ENCODE measurements around the gene CACNA1C.

Gene CACNA1C

GRCh38 chr12:2618291-2618995, 565.7 kb downstream of the CACNA1C start:
- no peak for DNase-seq

DNA sequence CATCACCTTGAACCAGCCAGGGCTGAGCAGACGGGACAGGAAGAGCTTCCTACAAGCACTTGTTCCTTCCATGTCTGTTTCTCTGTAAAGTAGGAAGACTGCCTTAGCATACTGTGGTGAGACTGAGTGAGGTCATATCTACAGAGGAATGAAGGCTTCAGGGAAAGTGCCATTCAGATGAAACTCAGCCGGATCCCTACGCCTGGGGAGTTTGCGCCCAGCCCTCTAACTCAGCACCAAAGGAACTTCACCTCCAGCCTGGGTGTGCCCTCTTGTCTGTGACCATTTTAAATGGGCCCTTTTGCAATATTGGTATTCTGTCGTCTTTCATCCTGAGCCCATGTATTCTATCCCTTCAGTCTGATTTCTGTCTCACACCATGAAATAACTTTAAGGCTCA, 566.3 kb downstream of the CACNA1C start:
- DNase-seq: no peak

DNA sequence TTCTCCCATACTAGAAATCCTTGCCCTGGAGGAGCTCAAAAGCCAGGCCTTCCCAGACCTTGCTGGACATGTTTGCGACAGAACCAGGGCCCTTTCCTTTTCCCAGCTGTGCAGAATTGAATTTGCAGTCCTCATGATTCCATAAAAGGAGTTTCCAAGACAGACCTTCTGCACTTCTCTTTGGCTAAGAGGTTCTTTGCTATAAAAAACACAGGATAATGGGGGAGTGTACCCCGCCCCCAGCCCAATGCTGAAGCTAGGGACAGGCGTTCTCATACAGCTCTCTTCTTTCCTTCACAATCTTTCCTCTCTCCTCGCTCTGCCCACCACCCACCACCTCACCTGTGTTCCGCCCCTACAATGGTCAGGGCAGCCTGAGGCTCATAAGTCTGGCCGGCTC, 569.7 kb downstream of the CACNA1C start:
- no peak for DNase-seq

DNA sequence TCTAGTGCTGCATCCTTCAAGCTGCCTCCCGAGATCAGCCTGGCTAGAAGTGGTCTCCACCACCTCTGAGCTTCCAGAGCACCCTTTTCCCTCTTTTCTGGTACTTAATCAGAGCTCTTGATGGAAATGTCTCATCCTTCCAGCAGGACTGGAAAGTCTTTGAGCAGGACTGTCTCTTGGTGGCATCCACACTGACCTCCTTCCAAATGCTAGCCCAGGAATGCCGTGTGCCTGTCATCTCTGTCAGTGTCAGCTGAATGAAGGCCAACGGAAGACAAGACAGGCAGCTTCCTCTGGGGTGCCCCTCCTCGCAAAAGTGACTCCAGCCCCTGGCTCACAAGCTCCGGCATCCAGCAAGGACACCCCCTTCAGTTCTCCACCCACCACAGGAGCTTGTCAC, 570.7 kb downstream of the CACNA1C start:
- no peak for DNase-seq

GRCh38 chr12:2624543-2625288, 571.9 kb downstream of the CACNA1C start:
- DNase-seq: peak; percentile 45 to 80

GRCh38 chr12:2625289-2625612, 572.5 kb downstream of the CACNA1C start:
- peak in 1 of 2 experiments; percentile 55 for DNase-seq

DNA sequence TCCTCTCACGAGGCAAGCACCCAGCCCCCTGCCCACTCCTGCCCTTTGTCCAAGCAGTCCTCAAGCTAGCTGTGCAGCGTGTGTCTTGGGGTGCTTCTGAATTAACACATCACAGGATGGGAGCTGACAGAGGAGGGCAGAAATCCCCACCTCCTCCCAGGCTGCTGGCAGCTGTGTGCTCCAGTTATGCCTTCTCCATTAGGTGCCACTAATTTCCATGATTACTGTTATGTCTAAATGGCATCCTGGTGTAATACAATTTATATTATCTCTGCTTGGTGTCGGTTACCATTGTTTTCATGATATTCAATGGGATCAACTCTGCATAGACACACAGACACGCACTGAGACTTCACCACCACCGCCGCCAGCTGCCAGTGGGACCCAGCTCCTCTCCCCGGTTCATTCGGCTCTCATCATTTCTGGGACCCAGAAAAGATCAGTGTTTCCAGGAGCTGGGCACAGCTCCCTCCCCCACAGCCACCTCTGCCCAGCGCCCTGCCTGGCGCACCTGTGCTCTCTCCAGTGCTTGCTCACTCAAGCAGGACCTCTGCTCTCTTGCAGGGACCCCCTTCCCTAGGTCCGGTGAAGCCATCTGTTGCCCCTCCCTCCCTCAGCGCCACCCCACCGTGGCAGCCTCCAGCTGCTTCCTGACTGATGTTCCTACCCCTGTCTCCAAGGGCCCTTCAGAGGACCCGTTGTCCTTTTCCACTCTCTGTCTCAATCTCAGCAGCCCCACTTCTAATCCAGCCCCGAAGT, 574.5 kb downstream of the CACNA1C start:
- DNase-seq: peak; percentile 64 to 79

DNA sequence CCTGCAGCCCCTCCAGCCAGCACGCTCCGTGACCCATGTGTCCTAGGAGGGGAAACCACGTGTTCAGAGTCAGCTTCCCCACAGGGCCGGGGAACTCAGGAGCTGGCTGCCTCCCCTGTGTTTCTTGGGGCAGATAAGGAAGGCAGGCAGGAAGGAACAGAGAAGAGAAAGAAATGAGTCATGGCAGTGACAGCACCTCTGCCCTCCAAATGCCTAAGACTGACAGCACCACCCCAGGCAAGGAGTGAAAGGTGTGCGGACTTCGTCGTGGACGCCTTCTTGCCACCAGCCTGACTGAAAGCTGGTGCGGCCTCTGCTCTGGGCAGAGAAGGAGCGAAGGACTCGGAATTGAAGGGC, 575.0 kb downstream of the CACNA1C start:
- DNase-seq: no peak

DNA sequence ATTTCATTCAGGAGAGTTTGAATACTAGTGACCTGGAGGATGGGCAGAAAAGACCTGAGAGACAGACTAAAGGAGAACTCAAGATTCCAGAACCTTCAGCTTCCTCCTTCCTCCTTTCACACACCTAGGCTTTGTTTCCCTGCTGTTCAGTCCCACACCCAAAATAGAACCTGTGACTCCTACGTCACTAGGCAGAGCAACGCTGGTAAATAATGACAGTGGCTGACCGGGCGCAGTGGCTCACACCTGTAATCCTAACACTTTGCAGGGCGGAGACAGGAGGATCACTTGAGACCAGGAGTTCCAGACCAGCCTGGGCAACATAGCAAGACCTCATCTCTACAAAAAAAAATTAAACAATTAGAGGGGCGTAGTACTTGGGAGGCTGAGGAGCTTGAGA, 575.6 kb downstream of the CACNA1C start:
- no peak for DNase-seq

DNA sequence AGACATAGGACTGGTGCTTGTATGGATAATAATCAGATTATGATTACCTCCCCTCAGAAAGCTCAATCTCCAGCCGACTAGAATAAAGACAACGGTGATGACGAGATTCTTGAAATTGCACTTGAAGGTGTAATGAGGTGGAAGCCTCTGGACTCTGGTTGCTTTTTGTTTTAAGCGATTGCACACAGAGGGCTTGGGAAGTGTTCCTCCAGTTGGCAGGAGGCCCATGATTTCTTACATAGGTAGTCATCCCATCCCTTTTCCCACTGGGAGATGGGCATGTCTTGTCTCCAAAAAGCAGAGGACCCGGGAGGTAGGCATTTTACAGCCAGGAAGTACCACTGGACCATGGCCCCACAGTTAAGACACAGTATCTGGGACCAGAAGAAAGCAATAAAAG, 576.3 kb downstream of the CACNA1C start:
- no peak for DNase-seq

DNA sequence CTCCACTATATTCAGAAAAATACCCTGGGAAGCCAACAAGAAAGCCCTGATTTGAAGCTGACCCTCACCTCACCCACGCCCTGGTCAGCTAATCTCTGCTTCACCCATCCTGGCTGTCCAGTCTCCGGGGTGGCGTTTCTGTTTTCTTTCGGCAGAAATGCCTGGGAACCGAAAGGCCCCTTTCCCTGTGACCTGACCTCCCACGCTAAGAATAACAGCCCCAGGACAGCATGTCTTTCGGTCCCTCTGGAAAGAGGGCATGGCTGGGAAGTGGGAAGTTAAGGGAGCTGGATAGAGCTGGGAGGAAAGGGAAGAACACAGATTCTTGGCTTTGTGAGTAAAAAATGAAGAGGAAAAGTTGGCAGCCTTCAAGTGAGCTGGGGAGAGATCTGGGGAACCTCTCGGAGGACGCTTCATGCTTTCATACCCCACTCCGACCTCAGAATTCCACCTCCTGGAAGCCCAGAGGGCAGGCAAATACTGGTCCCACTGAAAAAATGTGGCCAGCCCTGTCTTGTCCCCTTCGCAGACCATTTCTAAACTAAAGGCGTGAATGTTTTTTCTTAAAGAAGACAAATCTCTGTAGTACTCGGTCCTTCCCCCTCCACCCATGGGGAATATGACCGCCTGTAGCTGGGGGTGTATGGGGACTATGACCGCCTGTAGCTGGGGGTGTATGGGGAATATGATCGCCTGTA, 579.0 kb downstream of the CACNA1C start:
- DNase-seq: no peak

- no peak for DNase-seq
These were observed 580.5 kb downstream of the CACNA1C start for GRCh38 chr12:2633176-2633824.

DNA sequence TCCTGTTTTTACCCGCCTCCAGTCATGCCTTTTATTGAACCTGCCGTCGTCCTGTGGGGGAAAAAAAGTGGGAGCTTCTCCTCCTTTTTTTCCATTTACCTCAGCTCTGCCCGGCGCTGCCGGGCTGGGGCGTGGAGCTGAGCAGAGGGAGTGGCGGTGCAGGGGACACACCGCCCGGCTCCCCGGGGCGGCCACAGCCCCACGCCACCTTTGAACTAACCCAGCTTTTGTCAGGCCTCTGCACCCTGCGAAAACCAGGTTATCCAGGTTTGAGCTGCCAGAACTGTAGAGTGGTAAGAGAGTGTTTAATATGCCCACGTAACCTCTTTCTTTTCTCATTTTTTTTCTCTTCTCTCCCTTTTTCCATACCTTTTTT, 581.0 kb downstream of the CACNA1C start:
- no peak for DNase-seq

DNA sequence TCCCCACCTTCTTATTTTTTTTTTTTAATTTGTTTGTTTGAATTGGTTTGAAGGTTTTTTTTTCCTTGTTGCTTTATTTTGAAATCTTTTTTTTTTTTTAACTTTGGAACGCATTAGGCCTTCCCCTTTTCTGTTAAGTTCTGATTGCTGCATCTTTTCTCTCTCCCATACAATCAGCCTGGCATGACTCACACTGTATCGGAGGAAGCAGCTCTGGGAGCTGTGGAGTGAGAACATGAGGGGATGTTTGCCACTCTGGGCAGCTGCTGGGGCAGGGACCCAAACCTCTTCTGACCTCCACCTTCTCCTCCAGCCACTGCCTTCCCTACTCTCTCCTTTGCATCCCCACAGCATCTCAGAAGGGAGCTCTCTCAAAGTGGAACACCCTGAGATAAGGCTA, 581.7 kb downstream of the CACNA1C start:
- DNase-seq: no peak

- DNase-seq: no peak
These were observed 584.1 kb downstream of the CACNA1C start for GRCh38 chr12:2636741-2637340.

GRCh38 chr12:2637371-2637770, 584.6 kb downstream of the CACNA1C start:
- DNase-seq: no peak

- peak; percentile 37 to 56 for DNase-seq
These were observed 585.7 kb downstream of the CACNA1C start for GRCh38 chr12:2638273-2639019.

DNA sequence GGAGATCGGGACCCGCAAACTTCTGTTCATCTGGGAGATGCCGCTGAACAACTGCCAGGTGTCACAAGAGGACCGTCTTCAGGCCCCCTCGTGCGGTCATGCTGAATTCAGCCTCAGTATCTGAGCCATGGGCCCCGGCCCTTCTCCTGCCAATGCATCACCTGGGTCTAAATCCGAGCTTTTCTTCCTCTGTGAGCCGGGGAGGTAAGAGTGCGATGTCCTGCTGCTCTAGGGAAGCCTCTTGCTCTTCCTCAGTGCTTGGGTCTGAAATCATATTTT, 586.2 kb downstream of the CACNA1C start:
- no peak for DNase-seq

DNA sequence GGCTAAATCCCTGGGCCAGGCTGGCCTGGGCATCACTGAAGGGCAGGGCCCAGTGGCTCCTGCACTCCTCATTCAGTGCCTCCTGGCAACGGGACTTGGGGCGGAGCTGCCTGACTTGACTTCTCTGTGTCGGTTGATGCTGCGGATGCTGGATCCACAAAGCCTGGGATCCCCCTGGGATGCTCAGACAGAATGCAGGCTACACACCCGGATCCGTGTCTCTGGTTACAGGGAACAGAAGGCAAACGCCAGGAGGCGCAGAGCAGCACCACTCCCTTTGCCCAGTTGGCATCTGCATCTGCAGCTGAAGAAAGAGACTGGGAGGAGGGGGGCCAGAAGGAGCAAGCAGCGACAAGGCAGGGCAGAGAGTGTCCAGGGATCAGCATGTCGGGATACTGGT, 587.5 kb downstream of the CACNA1C start:
- no peak for DNase-seq

GRCh38 chr12:2640709-2641108, 587.9 kb downstream of the CACNA1C start:
- DNase-seq: no peak

DNA sequence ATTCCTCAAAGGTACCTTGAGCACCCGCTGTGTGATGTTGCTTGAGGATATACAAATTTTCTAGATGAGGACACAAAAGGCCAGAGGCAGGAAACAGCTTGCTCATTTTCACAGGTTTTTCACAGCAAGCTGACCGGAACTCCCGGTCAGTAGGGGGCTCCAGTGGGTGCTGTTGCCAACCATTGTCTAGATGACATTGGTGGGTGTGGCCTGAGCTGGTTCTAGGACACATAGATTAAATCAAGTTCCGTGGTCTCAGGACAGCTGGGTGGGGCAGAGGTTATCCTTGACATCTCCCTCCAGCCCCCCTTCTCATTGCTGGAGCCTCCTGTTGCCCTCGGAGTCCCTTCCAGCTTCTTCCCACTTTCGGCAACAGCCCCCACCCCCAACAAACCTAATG, 588.4 kb downstream of the CACNA1C start:
- peak in 1 of 2 experiments; percentile 17 for DNase-seq

DNA sequence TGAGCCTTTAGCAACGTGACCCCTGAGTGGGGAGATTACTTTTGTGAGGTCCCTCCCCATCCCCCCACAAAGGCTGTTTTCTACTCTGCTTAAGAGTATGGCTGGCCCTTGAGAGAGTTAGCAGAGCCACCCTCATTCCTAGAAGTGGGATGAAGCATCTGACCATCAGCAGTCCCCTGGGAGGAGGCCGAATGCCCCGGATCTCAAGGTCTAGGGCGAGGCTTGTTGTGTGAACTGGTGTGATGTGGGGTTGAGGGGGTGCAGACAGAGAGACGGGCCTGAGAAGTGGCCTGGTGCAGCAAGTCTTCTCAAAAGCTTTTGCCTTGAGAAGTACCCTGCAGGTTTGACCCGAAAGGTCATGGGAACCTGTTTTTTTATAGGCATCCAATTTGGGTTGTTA, 589.0 kb downstream of the CACNA1C start:
- DNase-seq: no peak

All from NCI-H526 (cell line).